Measurements from ENCODE around the gene SMAD2. TPM values are rescaled to one million over a fixed set of nuclear protein-coding genes. Genes with fewer than 3 reads are reported as not detected.
A peak's percentile ranks its signal among the peaks of the same experiment; 100 is the strongest.

SMAD2 gene
- total RNA-seq (ENCODE audit: low replicate concordance) = 97.8 and 111 TPM in 2 replicates
- long read RNA-seq, full-length matches to known transcripts = 23 of 57 reads
- long read RNA-seq, partial matches to known transcripts = 10 of 57 reads
- long read RNA-seq, other reads (novel, unspliced or antisense) = 24 of 57 reads

GRCh38 chr18:47930199-47930930 lies at the start of gene SMAD2:
Gene SMAD2, minus strand, starts transcription at chr18:47930659. Its CDS starts 33,903 bp downstream, at chr18:47896756.
- peak within 1 kb of the TSS; percentile 95 for H3K4me3 Mint-ChIP-seq

GRCh38 chr18:47979611-47980200 lies 49.2 kb upstream of the SMAD2 start:
- Mint-ChIP-seq H3K36me3 (no peaks in the 10 kb centered on the region), H3K9me3 (no peaks in the 10 kb centered on the region), H3K4me1 (ENCODE audit: unreplicated experiment) (peaks cover 13% of the 10 kb centered on the region), H3K27ac (no peak overlapping the region), H3K27me3 (no peaks in the 10 kb centered on the region), H3K4me3 (no peak overlapping the region)
- no peak for TF ChIP-seq CTCF (conservative IDR thresholded peaks at IDR 0.05)
- no peak for DNase-seq (ENCODE audit: extremely low spot score, unreplicated experiment)

More at GRCh38 chr18:47930199-47930930, at the start of gene SMAD2:
- H3K4me1 Mint-ChIP-seq (ENCODE audit: unreplicated experiment) = peaks cover 41% of the 10 kb centered on the region
- H3K9me3 Mint-ChIP-seq = peaks cover 3% of the 10 kb centered on the region
- peaks cover 5% of the 10 kb centered on the region for H3K36me3 Mint-ChIP-seq
- H3K27ac Mint-ChIP-seq = peak within 1 kb of the TSS; percentile 98
- no peak for TF ChIP-seq CTCF (conservative IDR thresholded peaks at IDR 0.05)
- no peaks in the 10 kb centered on the region for H3K27me3 Mint-ChIP-seq
- DNase-seq (ENCODE audit: extremely low spot score, unreplicated experiment) = peak; percentile 87

GRCh38 chr18:47978603-47979002 lies 48.1 kb upstream of the SMAD2 start:
- H3K9me3 Mint-ChIP-seq = no peaks in the 10 kb centered on the region
- H3K27me3 Mint-ChIP-seq = no peaks in the 10 kb centered on the region
- no peak for TF ChIP-seq CTCF (conservative IDR thresholded peaks at IDR 0.05)
- no peak for DNase-seq (ENCODE audit: extremely low spot score, unreplicated experiment)
- no peaks in the 10 kb centered on the region for H3K36me3 Mint-ChIP-seq
- peaks cover 13% of the 10 kb centered on the region for H3K4me1 Mint-ChIP-seq (ENCODE audit: unreplicated experiment)
- H3K27ac Mint-ChIP-seq = no peak overlapping the region
- no peak overlapping the region for H3K4me3 Mint-ChIP-seq

GRCh38 chr18:47978141-47978540 lies 47.7 kb upstream of the SMAD2 start:
- Mint-ChIP-seq H3K27me3 (no peaks in the 10 kb centered on the region), H3K4me1 (ENCODE audit: unreplicated experiment) (peaks cover 13% of the 10 kb centered on the region), H3K9me3 (no peaks in the 10 kb centered on the region), H3K4me3 (no peak overlapping the region), H3K36me3 (no peaks in the 10 kb centered on the region), H3K27ac (no peak overlapping the region)
- no peak for DNase-seq (ENCODE audit: extremely low spot score, unreplicated experiment)
- TF ChIP-seq CTCF (conservative IDR thresholded peaks at IDR 0.05) = no peak

- no peaks in the 10 kb centered on the region for H3K36me3 Mint-ChIP-seq
- H3K4me1 Mint-ChIP-seq (ENCODE audit: unreplicated experiment) = peaks cover 14% of the 10 kb centered on the region
- no peak overlapping the region for H3K4me3 Mint-ChIP-seq
- H3K9me3 Mint-ChIP-seq = no peaks in the 10 kb centered on the region
- no peak for TF ChIP-seq CTCF (conservative IDR thresholded peaks at IDR 0.05)
- no peaks in the 10 kb centered on the region for H3K27me3 Mint-ChIP-seq
- DNase-seq (ENCODE audit: extremely low spot score, unreplicated experiment) = no peak
- no peak overlapping the region for H3K27ac Mint-ChIP-seq
Measured at GRCh38 chr18:47975701-47976100, 45.2 kb upstream of the SMAD2 start.
